ENCODE data around the gene ACADS.

Gene ACADS

GRCh38 chr12:120686151-120686689 lies 39.4 kb upstream of the ACADS start:
- DNase-seq (ENCODE audit: insufficient read length, low spot score) (peak; percentile 57), FAIRE-seq (no peak)
- TF ChIP-seq CTCF (IDR thresholded peaks at IDR 0.05; ENCODE audit: insufficient read depth, missing control alignments), result no peak

DNA sequence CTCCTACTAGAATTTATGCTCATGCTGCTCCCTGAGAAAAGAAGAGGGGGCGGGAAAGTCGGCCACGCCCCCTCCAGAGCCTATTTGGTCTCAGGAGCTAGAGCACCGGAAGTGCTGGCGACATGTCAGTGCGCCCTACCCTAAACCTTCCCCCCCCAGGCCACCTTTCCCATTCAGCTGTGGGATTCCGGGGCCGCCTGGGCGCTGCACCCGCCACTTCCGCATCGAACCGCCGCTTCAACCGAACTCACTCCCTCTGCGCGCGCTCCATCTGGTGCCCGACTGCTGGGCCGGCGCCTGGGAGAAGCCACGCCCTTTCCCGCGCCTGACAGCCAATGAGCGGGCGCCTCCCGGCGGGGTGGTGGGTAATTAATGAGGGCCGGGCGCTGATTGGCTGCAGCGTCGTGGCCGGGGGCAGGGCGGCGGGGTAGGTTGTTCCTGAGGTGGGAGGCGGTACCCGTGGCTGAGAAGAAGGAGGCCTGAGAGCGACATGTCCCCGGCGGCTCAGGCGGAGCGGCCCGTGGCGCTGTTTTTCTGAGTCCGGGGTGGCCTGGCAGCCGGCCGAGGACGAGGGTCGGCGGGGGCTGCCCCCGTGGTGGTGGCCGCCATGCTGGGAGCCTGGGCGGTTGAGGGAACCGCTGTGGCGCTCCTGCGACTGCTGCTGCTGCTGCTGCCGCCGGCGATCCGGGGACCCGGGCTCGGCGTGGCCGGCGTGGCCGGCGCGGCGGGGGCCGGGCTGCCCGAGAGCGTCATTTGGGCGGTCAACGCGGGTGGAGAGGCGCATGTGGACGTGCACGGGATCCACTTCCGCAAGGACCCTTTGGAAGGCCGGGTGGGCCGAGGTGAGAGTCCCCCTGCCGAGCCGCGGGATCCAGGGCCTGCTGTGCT lies 38.7 kb upstream of the ACADS start, which contains the start of gene MLEC:
TSS of gene MLEC (plus strand) at position 460 of the 888 bp plus-strand sequence. CDS start at position 608, 148 bp downstream.
- peak; percentile 22 for TF ChIP-seq CTCF (IDR thresholded peaks at IDR 0.05; ENCODE audit: insufficient read depth, missing control alignments)
- FAIRE-seq (no peak), DNase-seq (ENCODE audit: insufficient read length, low spot score) (peak; percentile 92)

- no peak for FAIRE-seq
- no peak for DNase-seq (ENCODE audit: insufficient read length, low spot score)
- TF ChIP-seq CTCF (IDR thresholded peaks at IDR 0.05; ENCODE audit: insufficient read depth, missing control alignments), result no peak
Observed at GRCh38 chr12:120687578-120688289, 37.9 kb upstream of the ACADS start.

DNA sequence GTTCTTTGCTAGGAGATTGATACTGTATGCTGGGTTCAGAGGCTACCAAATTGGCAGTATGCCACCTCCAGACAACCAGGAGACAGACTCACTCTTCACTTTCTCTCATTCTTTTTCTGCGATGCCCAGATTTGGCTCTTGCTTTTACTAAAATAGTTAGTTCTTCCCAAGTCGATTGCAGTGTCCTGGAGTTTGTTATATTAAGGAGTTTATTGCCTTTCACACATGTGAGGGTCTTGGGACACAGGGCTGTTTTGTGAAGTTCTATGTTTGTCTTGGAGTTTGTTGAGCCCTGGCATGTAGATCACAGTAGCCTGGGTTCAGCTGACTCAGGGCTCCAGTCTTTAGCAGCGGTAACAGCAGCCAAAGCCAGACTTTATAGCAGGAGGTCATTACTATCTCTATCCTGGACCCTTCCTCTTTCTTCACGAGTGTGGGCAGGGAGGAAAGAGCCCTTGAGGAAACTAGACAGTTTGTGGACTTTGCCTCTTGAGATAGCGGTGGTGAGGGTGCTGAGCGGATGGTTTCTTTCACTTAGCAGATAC lies 37.0 kb upstream of the ACADS start:
- FAIRE-seq (no peak), DNase-seq (ENCODE audit: insufficient read length, low spot score) (no peak)
- TF ChIP-seq CTCF (IDR thresholded peaks at IDR 0.05; ENCODE audit: insufficient read depth, missing control alignments), result no peak

DNA sequence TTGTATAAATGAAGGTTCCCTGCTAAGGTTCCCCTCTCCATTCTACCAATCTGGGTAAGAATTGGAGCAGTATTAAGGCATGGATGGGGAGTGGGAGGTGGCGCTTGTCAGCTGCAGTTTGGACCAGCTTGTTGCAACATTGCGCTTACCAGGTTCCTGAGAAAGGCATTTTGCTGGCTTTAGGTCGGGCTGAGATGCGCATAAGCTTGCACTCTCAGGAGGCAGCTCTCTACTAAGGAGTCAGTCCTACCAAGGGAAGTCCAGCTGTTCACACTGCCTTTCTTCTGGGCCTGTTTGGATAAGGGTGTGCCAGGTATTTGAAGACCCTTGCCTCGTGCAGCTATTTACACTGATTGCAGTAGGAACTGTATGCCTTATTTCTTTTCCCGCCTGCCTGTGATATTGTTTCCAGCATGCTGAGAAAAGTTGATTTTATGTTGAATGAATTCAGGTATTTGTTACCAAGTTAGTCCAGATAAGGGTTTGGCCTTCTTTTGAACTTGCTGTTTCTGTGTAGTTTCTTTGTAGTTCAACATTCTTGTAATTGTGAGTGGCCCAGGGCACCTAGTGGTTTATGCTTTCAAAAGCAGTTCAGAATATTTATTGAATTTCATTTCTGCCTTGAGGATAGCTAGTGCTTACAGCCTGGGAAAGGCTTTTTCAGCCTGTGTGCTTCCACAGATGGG lies 36.1 kb upstream of the ACADS start:
- TF ChIP-seq CTCF (IDR thresholded peaks at IDR 0.05; ENCODE audit: insufficient read depth, missing control alignments), result no peak
- no peak for FAIRE-seq
- DNase-seq (ENCODE audit: insufficient read length, low spot score), result no peak

GRCh38 chr12:120690083-120690450 lies 35.6 kb upstream of the ACADS start:
- DNase-seq (ENCODE audit: insufficient read length, low spot score) (no peak), FAIRE-seq (no peak)
- no peak for TF ChIP-seq CTCF (IDR thresholded peaks at IDR 0.05; ENCODE audit: insufficient read depth, missing control alignments)

All from D721Med (cell line).